T-helper 22 cell (primary cell): ENCODE measurements around the gene NFKBIE.

Experiments used
- DNase-seq: peaks from one replicate; pipeline ENCODE4 v3.0.0-alpha.2; 2020; ENCODE audit warnings: low read depth

Gene NFKBIE

GRCh38 chr6:44297063-44298038 lies 32.0 kb upstream of the NFKBIE start:
- DNase-seq = no peak

- DNase-seq = no peak
These were observed 29.8 kb upstream of the NFKBIE start for GRCh38 chr6:44294832-44295791.

GRCh38 chr6:44292661-44293365 lies 27.5 kb upstream of the NFKBIE start:
- DNase-seq = no peak

GRCh38 chr6:44291841-44292240 lies 26.5 kb upstream of the NFKBIE start:
- no peak for DNase-seq

- no peak for DNase-seq
These were observed 24.4 kb upstream of the NFKBIE start for GRCh38 chr6:44289726-44290260.

GRCh38 chr6:44286747-44287146 lies 21.4 kb upstream of the NFKBIE start:
- no peak for DNase-seq

- no peak for DNase-seq
These were observed 20.9 kb upstream of the NFKBIE start for GRCh38 chr6:44286285-44286565.

- DNase-seq = no peak
These were observed 20.4 kb upstream of the NFKBIE start for GRCh38 chr6:44285552-44286284.

GRCh38 chr6:44284867-44285266 lies 19.5 kb upstream of the NFKBIE start:
- DNase-seq = no peak

GRCh38 chr6:44284121-44284520 lies 18.8 kb upstream of the NFKBIE start:
- DNase-seq = no peak

GRCh38 chr6:44278774-44279697 lies 13.7 kb upstream of the NFKBIE start:
- no peak for DNase-seq

GRCh38 chr6:44278315-44278714 lies 13.0 kb upstream of the NFKBIE start:
- no peak for DNase-seq

- no peak for DNase-seq
These were observed 12.4 kb upstream of the NFKBIE start for GRCh38 chr6:44277763-44278162.

GRCh38 chr6:44276667-44277640 lies 11.6 kb upstream of the NFKBIE start:
- DNase-seq = no peak

- no peak for DNase-seq
These were observed 10.6 kb upstream of the NFKBIE start for GRCh38 chr6:44275749-44276648.

GRCh38 chr6:44275271-44275748 lies 10.0 kb upstream of the NFKBIE start:
- DNase-seq = no peak

- DNase-seq = no peak
These were observed 8.3 kb upstream of the NFKBIE start for GRCh38 chr6:44273617-44274016.
